ENCODE data around the gene BMPR1A.

BMPR1A gene

GRCh38 chr10:86759073-86759672 lies 2.8 kb downstream of the BMPR1A start:
- no peak for ATAC-seq
- TF ChIP-seq ZNF565 (CRISPR knock-in tag; conservative IDR thresholded peaks at IDR 0.05; ENCODE audit: low read depth) (no peak), ARNTL (CRISPR knock-in tag; IDR thresholded peaks at IDR 0.05; ENCODE audit: borderline replicate concordance, low read depth) (no peak), SNAI2 (CRISPR knock-in tag; IDR thresholded peaks at IDR 0.05) (no peak), ZFP30 (CRISPR knock-in tag; IDR thresholded peaks at IDR 0.05) (no peak), GLIS3 (CRISPR knock-in tag; IDR thresholded peaks at IDR 0.05) (no peak), CSDC2 (CRISPR knock-in tag; IDR thresholded peaks at IDR 0.05) (no peak), ISL1 (CRISPR knock-in tag; IDR thresholded peaks at IDR 0.05) (no peak), RARB (CRISPR knock-in tag; IDR thresholded peaks at IDR 0.05) (no peak)

GRCh38 chr10:86763404-86763803 lies 7.0 kb downstream of the BMPR1A start:
- no peak for TF ChIP-seq PATZ1 (CRISPR knock-in tag; IDR thresholded peaks at IDR 0.05; ENCODE audit: borderline replicate concordance)
- TF ChIP-seq ZNF8 (CRISPR knock-in tag; IDR thresholded peaks at IDR 0.05), result no peak
- TF ChIP-seq CSDC2 (CRISPR knock-in tag; IDR thresholded peaks at IDR 0.05), result no peak
- TF ChIP-seq ZNF70 (CRISPR knock-in tag; IDR thresholded peaks at IDR 0.05), result no peak
- no peak for TF ChIP-seq ZFP3 (CRISPR knock-in tag; IDR thresholded peaks at IDR 0.05)
- TF ChIP-seq TOX (CRISPR knock-in tag; IDR thresholded peaks at IDR 0.05; ENCODE audit: borderline replicate concordance), result no peak
- no peak for TF ChIP-seq POU6F1 (CRISPR knock-in tag; IDR thresholded peaks at IDR 0.05; ENCODE audit: borderline replicate concordance, low read depth)
- no peak for TF ChIP-seq ESRRG (CRISPR knock-in tag; IDR thresholded peaks at IDR 0.05)
- no peak for TF ChIP-seq ZFP30 (CRISPR knock-in tag; IDR thresholded peaks at IDR 0.05)
- TF ChIP-seq TSHZ2 (CRISPR knock-in tag; IDR thresholded peaks at IDR 0.05), result no peak
- TF ChIP-seq TCF4 (CRISPR knock-in tag; IDR thresholded peaks at IDR 0.05; ENCODE audit: borderline replicate concordance), result no peak
- TF ChIP-seq ISL1 (CRISPR knock-in tag; IDR thresholded peaks at IDR 0.05), result no peak
- TF ChIP-seq ZNF565 (CRISPR knock-in tag; conservative IDR thresholded peaks at IDR 0.05; ENCODE audit: low read depth), result no peak
- TF ChIP-seq OSR1 (CRISPR knock-in tag; IDR thresholded peaks at IDR 0.05), result no peak
- TF ChIP-seq BACH2 (CRISPR knock-in tag; IDR thresholded peaks at IDR 0.05; ENCODE audit: borderline replicate concordance), result no peak
- no peak for TF ChIP-seq CREB5 (CRISPR knock-in tag; IDR thresholded peaks at IDR 0.05; ENCODE audit: low read depth)
- no peak for TF ChIP-seq ARNTL (CRISPR knock-in tag; IDR thresholded peaks at IDR 0.05; ENCODE audit: borderline replicate concordance, low read depth)
- TF ChIP-seq PPARA (CRISPR knock-in tag; IDR thresholded peaks at IDR 0.05; ENCODE audit: borderline replicate concordance), result no peak
- no peak for ATAC-seq

- ATAC-seq, result no peak
- no peak for TF ChIP-seq ZFP3 (CRISPR knock-in tag; IDR thresholded peaks at IDR 0.05)
- TF ChIP-seq CSRNP3 (CRISPR knock-in tag; IDR thresholded peaks at IDR 0.05), result no peak
- no peak for TF ChIP-seq ZNF70 (CRISPR knock-in tag; IDR thresholded peaks at IDR 0.05)
- no peak for TF ChIP-seq ARNTL (CRISPR knock-in tag; IDR thresholded peaks at IDR 0.05; ENCODE audit: borderline replicate concordance, low read depth)
- TF ChIP-seq SNAI2 (CRISPR knock-in tag; IDR thresholded peaks at IDR 0.05), result no peak
- TF ChIP-seq TSHZ2 (CRISPR knock-in tag; IDR thresholded peaks at IDR 0.05), result no peak
- no peak for TF ChIP-seq CSDC2 (CRISPR knock-in tag; IDR thresholded peaks at IDR 0.05)
- no peak for TF ChIP-seq ZNF8 (CRISPR knock-in tag; IDR thresholded peaks at IDR 0.05)
- TF ChIP-seq ISL1 (CRISPR knock-in tag; IDR thresholded peaks at IDR 0.05), result no peak
- no peak for TF ChIP-seq TOX (CRISPR knock-in tag; IDR thresholded peaks at IDR 0.05; ENCODE audit: borderline replicate concordance)
Observed at GRCh38 chr10:86765548-86765947, 9.1 kb downstream of the BMPR1A start.

Data from SK-N-SH treated with all-trans-retinoic acid at 6 μM for 48 hours (cell line).